Urothelium cell line (cell line): ENCODE results near the gene CSTF3.
A peak's percentile ranks its signal among the peaks of the same experiment; 100 is the strongest.
"Not testable (repeated sequence)": the region's sequence is repeated elsewhere in the genome, so short reads cannot be mapped to it uniquely, and the experiment has no call there.

ENCODE experiments used
- DNase-seq: peaks from one replicate; pipeline ENCODE4 v3.0.0; 2011; ENCODE audit warnings: low spot score, mixed read lengths
- FAIRE-seq: peaks from 2 replicates; lab custom pipeline; 2011; peaks lifted over from hg19 to GRCh38; lab: Jason Lieb, UNC

The CSTF3 gene

GRCh38 chr11:33161120-33162005, at the start of gene CSTF3:
Gene CSTF3, minus strand, starts transcription at chr11:33161480. Its CDS starts 155 bp downstream, at chr11:33161325.
- FAIRE-seq: no peak
- DNase-seq: peak; percentile 99

GRCh38 chr11:33208150-33208549, 46.9 kb upstream of the CSTF3 start:
- DNase-seq: no peak
- no peak for FAIRE-seq

DNA sequence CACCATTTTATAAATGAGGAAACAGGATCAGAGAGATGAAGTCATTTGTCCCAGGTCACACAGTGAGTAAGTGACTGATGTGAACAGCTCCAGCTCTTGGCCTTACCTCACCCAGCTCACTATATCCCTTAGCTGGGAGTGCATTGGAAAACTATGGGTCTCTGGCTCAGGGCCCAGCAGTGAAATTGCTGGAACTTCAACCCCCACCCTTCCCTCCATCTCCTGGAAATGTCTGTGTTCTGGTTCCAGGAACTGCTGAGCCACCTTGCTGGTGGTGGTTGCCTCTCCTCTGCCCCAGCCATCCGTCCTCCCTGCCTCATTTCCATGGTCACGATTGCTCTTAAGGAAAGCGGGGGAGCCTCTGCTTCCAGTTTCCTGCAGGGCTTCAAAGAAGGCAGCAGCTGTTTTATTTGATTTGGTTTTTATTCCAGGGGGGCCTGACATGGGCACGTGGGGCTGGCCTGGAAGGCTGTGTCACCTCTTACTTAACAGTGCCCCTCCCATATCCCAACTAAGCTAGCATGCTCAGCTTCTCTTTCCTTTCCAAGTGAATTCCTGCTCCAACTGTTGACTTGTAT, 46.2 kb upstream of the CSTF3 start:
- DNase-seq (peak; percentile 12), FAIRE-seq (no peak)

- DNase-seq (no peak), FAIRE-seq (no peak)
These were observed 36.8 kb upstream of the CSTF3 start for GRCh38 chr11:33197915-33198727.

GRCh38 chr11:33195462-33196173, 34.3 kb upstream of the CSTF3 start:
- DNase-seq (no peak), FAIRE-seq (no peak)

DNA sequence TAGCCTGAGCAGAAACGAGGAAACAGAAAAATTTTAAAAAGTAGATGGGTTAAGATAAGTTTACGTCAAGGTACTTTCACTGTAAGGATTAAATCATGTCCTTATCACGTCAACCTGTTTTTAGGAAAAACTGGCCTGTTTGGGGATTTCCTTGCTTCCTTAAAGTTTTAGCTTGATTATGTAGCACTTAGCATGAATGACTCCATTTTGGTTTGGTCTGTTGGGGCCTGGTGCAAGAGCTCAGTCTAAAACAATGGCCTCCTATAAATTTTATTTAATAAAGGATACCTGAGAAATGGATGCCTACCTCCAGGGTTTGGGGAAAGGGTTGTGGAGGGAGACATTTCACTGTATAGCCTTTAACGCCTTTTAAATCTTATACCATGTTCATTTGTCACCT, 33.2 kb upstream of the CSTF3 start:
- no peak for FAIRE-seq
- DNase-seq: no peak

DNA sequence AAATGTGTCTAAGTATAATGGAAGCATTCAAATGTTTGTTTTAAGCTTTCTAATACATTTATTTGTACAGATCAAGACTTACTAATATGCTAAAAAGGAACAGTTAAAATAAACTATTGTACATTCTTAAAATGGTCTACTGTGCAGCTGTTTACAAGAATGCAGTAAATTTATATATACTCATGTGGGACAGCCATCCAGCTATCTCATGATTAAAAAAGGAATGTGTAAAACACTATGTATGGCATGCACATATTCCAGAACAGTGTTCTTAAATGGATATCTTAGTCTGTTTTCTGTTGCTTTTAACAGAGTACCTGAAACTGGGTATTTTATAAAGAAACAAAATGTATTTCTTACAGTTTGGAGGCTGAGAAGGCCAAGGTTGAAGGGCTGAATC, 30.2 kb upstream of the CSTF3 start:
- no peak for FAIRE-seq
- no peak for DNase-seq

DNA sequence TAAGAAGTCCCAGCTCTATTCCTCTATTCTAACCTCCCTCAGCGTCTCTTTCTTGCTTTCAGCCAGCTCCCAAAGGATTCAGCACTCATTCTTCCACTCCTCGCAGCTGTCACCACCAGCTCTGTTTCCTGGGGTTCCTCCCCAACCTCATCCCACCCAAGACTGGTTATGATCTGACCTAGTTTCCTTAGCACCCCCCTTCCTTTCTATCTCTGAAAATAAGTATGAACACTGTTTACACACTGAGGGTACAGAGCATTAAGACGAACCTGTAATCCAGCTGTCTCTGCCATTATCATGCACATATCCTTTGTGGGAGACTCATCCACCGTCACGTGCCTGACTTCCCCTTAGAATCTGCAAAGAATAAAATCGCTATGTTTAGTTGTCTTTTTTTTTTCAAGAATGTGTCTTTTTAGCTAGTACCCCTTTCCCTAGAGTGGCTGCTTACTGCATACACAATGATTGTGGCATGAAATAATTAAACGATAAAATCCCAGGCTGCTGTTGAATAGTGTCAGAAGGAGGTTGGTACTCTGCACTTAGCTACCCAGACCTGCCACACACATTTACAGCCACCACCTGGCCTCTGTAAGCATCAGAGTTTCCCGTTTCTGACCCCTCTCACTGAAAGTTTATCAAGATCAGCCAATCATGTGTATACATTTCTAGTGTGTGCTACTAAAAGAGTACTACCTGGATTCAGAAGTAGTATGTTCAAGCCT, 26.9 kb upstream of the CSTF3 start:
- FAIRE-seq: no peak
- no peak for DNase-seq

GRCh38 chr11:33185756-33186155, 24.5 kb upstream of the CSTF3 start:
- no peak for FAIRE-seq
- no peak for DNase-seq

DNA sequence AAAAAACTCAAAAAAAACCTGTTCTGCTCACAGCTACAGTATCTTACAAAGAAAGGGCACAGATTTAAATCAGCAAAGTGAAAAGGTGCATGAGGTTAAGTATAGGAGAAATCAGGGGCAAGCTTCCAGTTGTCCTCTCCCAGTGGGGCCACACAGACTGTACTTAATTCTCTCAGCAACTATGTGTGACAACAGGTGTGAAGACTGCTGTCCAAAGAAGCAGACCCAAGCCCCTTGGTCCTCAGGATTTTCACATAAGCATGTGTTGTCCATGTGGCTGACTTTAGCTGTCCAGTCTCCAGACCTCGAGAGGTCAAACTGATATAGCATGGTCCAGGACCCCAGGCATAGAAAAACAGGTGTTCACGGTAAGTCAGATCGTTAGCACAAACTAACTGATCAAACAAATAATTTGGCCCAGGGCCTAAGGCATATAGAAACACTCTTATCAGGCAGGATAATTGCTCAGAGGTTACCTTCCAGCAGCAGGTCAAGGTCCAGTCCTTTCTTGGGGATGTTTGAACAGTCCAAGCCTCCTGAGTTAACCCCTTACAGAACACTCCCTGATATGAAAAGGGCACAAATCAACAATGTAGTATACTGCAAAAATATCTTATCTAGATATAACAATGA, 21.1 kb upstream of the CSTF3 start:
- FAIRE-seq: no peak
- DNase-seq: no peak

DNA sequence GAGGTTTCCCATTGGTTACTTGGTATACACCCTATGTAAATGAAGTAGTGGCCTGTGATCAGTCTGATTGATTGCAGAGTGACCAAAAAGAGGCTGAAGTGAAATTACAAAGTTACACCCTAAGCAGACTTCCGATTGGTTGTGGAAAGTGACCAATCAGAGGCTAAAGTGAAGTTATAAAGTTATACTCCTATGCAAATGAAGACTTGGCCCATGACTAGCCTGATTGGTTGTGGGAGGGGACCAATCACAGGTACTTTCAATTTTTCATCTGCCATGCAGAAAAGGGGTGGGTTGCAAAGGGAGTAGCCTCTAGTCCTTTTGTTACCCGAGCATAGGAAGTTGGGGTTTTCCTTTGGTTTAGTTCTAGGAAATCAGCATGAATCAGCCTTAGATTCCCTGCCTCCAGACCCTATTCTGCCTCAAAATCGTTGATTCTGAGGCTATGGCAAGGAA, 18.1 kb upstream of the CSTF3 start:
- DNase-seq (no peak), FAIRE-seq (no peak)

DNA sequence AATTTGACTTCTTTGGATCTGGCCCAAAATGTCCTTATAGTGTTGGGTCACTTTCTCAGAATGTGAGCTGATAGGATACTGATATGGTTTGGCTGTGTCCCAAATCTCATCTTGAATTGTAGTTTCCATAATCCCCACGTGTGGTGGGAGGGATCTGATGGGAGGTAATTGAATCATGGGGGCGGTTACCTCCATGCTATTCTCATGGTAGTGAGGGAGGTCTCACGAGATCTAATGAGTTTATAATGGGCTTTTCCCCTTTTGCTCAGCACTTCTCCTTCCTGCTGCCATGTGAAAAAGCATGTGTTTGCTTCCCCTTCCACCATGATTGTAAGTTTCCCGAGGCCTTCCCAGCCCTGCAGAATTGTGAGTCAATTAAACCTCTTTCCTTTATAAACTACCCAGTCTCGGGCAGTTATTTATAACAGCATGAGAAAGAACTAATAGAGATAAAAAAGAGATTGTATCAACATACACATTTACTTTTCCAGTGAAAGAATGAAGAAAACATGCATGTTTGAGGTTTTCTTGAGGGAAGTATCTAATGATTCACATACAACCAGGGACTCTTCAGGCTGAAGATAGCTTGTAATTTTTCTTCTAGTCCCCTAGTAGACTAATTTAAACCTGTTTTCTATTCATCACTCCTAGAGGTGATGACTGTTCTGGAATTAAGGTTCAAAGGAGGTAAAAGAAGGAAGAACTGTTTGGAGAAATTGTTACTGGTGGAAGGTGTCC, 17.3 kb upstream of the CSTF3 start:
- no peak for DNase-seq
- FAIRE-seq: no peak

- DNase-seq (no peak), FAIRE-seq (no peak)
These were observed 16.5 kb upstream of the CSTF3 start for GRCh38 chr11:33177676-33178336.

DNA sequence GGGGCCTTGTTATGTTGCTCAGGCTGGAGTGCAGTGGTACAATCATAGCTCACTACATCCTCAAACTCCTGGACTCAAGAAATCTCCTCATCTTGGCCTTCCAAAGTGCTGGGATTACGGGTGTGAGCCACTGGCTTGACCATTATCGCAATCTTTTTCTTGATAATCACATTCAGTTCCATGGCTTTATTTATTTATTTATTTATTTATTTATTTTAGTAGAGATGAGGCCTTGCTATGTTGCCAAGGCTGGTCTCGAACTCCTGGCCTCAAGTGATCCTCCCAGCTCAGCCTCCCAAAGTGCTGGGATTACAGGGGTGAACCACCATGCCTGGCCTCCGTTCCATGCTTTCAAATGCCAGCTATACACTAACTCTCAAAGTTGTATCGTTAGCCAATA, 15.5 kb upstream of the CSTF3 start:
- not testable (repeated sequence) for DNase-seq, FAIRE-seq

GRCh38 chr11:33172996-33173395, 11.7 kb upstream of the CSTF3 start:
- FAIRE-seq (no peak), DNase-seq (no peak)

GRCh38 chr11:33172345-33172744, 11.1 kb upstream of the CSTF3 start:
- DNase-seq (no peak), FAIRE-seq (no peak)

- DNase-seq (no peak), FAIRE-seq (no peak)
These were observed 10.0 kb upstream of the CSTF3 start for GRCh38 chr11:33171251-33171650.

DNA sequence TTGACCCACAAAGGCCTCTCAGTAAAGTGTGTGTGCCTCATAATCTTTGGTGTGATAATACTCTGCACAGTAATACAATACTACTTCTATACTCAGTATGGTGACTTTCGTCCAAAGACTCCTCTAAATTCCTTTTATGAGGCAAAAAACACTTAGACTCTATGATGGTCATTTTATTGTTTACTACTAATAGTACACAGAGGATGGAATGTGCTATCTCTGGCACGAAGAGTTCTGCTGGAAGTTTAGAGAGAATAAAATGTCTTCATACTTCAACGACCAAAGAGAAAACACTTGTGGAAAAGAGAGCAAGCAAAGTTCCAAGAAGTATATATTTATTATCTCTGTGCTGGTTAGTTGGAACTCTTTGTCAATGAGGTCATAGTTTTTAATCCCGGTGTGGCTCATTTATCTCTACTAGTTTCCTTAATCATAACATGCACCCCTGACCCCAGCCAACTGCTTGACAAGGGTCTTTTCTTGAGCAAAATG, 7.5 kb upstream of the CSTF3 start:
- FAIRE-seq (no peak), DNase-seq (no peak)
